CD4-positive, alpha-beta T cell treated with Interleukin-15 for 4 hours (primary cell): ENCODE results near the gene NCF2.

ENCODE experiments used
- DNase-seq: peaks from one replicate; pipeline ENCODE4 v3.0.0-alpha.2; 2020; ENCODE audit warnings: low spot score

NCF2 gene

GRCh38 chr1:183611021-183611420, 20.8 kb upstream of the NCF2 start:
- no peak for DNase-seq

DNA sequence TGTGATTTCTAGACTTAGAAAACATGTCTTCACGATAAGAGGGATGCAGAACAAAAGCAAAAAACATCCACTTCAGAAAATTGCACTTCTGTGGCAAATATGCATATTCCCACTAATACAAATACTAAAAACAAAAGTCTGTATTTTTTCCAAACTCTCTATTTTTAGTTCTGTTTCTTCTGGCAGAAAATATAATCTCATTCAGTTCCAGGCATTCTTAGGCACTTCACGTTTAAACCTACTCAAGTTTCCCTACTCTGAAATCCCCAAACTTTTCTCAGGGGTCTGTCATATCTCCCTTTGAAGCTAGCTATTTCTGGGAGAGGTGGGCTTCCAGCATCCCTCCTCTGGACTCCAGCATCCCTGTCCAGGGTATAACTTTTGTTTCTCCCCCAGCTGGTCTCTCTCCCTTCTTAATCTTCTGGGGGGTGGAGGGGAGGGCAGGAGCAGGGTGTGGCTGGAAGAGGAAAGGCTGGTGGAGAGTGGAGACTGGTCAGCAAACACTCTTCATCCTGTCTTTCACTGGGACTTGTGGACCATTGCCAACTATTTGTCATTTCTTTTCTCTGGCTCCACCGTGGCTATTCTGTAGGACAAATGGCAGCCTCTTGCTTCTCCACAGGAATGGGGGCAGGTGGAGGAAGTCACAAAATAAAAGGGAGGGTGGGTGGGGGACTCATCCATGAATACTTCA, 19.6 kb upstream of the NCF2 start:
- no peak for DNase-seq

DNA sequence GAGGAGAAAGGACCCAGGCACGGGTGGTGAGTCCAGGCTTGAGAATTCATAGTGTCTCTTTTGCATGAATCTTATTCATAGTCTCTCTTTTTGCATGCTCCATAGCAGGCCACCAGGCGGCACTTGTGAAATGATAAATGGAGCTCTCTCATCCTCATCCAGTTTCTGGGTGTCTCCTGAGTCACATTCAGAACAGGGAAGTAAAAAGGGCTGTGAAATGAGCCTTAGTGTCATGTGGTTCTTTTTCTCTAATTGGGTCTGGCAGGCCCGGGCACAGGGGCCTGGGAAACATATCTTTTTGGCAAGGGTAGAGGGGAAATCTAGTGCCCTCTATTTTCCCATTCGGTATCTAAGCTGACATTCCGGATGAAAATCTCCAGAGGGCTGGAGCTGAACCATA, 19.1 kb upstream of the NCF2 start:
- no peak for DNase-seq

GRCh38 chr1:183607322-183607980, 17.2 kb upstream of the NCF2 start:
- DNase-seq: no peak

GRCh38 chr1:183605904-183606303, 15.6 kb upstream of the NCF2 start:
- DNase-seq: no peak

- no peak for DNase-seq
Measured at GRCh38 chr1:183604815-183605214, 14.6 kb upstream of the NCF2 start.

GRCh38 chr1:183604038-183604808, 14.0 kb upstream of the NCF2 start:
- no peak for DNase-seq

DNA sequence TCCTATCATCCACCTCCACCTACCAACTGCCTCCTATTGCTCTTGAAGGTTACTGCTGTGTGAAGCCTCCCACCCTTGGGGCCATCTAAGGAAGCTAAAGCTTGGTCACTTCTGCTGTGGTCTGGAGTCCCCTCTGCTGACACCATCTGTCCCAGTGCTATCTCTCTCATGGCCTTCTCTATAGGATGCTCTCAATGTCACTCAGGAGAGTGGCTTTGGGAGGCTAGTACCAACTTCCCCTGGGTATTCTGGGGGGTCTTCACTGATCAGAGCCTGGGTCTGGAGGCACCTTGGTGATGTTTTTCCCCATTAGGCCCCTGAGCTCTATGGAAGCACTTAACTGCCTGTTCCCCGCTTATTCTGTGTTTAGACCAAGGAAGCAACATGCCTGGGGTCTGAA, 12.3 kb upstream of the NCF2 start:
- DNase-seq: no peak

DNA sequence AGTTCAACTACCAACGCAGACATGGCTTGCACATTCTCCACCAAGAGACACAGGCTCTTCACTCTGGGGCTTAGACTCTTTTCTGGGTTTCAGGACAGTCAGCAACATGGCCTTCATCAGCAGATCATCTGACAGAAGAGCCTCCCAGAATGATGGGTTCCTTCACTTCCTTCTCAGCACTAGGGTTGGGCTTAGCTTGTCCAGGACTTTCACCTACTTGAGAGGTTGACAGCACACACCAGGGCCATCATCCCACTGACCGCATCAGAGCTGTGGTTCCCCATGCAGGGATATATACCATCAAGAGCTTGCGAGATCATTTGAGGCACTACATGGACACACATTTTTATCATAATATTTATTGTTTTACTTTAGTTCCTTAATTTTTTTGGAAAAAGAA, 10.4 kb upstream of the NCF2 start:
- DNase-seq: no peak

- no peak for DNase-seq
Measured at GRCh38 chr1:183600136-183600535, 9.9 kb upstream of the NCF2 start.

DNA sequence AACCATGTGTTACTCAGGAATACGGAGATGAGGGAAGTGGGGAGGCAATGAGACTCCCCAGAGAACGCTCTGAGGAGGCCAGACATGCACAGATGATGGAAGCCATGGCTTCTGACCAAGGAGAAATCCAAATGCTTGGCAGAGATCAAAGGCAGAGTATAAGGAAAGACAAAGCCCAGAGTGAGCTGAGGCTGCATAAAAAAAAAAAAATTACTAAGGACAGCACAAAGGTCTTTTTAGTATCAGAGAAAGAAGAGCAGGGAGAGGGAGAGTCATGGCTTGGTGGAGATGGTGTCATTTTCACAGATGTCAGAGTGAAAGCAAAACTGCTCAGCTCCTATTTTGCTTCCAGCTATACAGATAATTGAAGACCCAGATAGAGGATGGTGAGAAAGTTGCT, 8.1 kb upstream of the NCF2 start:
- no peak for DNase-seq

DNA sequence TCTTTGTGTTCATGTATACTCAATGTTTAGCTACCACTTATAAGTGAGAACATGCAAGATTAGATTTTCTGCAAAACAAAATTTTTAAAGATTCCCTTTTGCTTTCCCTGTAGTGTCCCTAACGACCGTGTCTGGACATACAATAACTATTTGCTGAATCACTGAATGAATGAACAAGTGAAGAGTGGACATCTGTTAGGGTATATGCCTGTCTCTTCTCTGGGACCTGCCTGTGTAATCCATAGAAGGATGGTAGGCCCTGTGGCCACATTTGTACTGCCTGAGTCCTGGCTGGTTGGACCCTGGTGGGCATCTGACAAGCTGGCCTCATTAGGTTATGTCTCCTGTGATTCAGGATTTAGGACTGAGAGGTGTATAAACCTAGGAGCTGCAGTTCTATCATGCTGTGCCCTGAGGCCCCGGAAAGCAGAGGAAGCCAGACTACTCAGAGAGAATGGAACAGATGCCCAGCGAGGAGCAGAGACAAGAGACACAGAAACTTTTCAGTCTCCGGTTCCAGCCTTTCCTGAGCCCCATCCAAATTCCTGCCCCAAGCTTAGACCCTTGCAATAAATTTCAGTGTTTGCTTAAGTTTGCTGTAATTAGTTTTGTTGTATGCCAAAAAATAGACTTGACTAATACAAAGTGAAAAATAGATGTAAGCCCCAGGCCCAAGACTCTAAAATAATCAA, 7.5 kb upstream of the NCF2 start:
- no peak for DNase-seq

GRCh38 chr1:183596500-183596899, 6.2 kb upstream of the NCF2 start:
- DNase-seq: no peak

DNA sequence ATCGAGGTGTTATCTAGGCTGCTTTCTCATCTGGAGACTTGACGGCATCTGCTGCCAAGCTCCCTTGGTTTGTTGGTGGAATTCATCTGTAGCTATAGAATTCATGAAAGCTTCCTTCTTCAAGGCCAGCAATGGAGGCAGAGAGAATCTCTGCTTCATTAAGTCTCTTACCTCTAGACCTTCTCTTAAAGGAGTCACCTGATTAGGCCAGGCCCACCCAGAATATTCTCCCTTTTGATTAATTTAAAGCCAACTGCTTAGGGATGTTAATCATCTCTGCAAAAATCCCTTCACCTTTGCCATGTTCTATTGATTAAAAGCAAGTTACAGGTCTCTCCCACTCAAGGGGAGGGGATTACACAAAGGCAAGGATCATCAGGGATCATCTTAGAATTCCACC, 5.3 kb upstream of the NCF2 start:
- DNase-seq: no peak

DNA sequence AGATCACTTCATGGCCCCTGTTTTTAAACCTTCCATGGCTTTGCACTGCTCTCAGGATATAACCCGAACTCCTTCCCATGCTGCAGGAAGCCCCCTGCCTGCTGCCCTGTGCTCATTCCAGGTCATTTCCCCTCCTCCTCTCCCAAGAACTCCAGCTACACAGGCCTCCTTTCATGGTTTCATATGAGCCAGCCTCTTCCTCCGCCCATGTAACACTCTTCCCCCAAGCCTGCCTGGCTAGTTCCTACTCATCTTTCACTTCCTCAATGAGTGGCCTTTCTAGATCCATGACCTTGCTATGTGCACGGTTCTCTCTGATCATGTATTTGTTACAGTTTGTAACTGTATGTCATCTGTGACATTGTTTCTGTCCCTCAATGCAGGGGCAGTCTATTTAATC, 3.1 kb upstream of the NCF2 start:
- no peak for DNase-seq

DNA sequence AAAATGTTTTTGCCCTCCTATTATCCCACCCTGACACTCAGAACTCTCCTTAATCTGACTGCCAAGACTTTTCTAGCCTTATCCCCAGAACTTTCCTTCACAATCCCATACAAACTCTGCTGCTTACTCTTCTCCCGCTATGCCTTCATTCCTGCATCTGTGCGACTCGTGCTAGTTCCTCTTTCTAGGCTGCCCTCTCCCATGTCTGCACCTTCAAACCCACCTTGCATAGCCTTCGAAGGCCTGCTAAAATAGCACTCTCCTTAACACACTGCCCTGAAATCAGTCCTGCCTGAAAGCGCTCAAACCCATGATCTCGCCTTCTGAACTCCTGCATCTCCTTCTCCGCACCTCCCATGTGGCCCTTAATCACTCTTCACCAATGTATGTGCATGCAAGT, 2.5 kb upstream of the NCF2 start:
- no peak for DNase-seq

- DNase-seq: no peak
Measured at GRCh38 chr1:183589874-183590243, 400 bp downstream of the NCF2 start.

DNA sequence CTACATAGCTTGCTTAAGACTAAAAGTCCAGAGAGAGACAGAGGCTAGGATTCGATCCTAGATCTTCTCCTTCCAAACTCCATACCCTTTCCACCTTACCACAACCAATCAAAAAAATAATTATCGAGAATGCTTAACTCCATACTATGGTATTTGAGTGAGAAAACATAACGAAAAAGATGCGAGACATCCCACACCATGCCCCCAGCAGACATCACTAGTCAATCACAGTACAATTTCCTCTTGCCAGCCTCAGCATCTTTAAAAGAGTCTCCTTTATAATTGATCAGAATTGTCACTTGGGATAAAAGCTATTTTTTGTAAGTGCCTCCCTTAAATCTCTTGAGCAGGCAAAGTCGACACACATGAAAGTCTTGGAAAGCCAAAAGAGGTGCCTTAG, 875 bp downstream of the NCF2 start:
- DNase-seq: no peak

GRCh38 chr1:183588827-183589226, 1.4 kb downstream of the NCF2 start:
- no peak for DNase-seq

DNA sequence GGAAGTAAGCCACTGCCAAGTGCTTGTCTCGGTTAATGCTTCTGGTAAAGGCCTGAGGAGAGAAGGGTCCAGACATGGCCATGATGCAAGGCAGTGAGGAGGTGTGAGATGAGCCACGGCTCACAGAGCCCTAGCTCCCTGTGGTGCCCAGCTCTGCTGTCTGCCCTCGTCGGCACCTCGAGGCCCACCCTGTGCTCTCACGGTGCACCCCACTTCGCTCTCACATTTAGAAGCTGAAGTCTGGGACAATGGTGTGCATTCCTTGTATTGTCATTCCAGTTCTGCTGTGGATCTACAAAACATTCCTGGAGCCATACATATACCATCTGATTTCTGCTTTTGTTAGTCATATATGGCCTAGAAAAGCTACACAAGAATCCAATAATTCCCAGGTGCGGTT, 3.3 kb downstream of the NCF2 start:
- DNase-seq: no peak

DNA sequence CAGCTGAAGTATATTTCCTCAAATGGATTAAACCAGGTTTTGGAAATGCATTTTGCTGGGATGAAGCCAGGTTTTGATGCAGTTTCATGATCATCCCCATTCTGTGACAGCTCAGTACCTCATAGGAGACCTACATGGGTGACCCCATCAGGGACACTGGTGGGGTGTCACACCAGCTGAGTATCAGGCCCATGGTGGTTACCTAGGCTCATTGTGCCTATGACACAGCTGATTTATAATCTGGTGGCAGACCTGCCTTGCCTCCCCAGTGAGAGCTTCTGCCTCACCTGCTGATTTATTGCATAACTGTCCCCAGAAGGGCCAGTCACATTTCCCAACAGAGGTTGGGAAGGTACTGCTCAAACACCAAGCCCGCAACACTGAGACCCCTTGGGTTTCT, 3.8 kb downstream of the NCF2 start:
- DNase-seq: no peak

GRCh38 chr1:183585038-183585437, 5.2 kb downstream of the NCF2 start:
- no peak for DNase-seq

DNA sequence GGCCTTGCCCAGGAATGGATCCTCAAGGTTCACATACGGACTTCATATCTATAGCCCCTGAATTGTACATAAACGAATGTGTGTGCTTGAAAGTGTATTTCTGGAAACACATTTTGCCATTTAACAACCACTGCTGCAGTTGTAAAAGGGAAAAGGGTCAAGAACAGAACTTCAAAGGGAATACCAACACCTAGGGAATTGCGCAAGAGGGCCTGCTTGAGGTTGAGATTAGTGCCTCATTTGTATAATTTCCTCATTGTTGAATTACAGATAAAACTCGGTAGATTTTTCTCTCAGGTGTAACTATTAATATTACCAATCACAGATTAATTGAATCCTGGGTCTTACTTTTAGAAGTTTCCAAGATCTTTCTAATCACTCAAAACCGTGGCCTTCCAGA, 6.1 kb downstream of the NCF2 start:
- no peak for DNase-seq
